PC-9 (cell line): ENCODE results near the gene SRMS.

Source experiments
- EZH2 ChIP-seq: fragments of 200-600 bp; sonication (generic); IDR thresholded peaks from 2 replicates; pipeline ENCODE4 v1.8.0; 2017; ENCODE audit warnings: antibody characterized with exemption, low read depth
- TF ChIP-seq, protein P1 (sequence below): fragments of 200-600 bp; sonication (generic); conservative IDR thresholded peaks from 2 replicates; pipeline ENCODE4 v1.6.1; 2017; ENCODE audit warnings: mixed run types, antibody characterized with exemption, mild to moderate bottlenecking, moderate library complexity

GRCh38 chr20:63567386-63568169 is 20.0 kb upstream of the SRMS start:
- TF ChIP-seq EZH2 = no peak
- TF ChIP-seq, protein P1, sequence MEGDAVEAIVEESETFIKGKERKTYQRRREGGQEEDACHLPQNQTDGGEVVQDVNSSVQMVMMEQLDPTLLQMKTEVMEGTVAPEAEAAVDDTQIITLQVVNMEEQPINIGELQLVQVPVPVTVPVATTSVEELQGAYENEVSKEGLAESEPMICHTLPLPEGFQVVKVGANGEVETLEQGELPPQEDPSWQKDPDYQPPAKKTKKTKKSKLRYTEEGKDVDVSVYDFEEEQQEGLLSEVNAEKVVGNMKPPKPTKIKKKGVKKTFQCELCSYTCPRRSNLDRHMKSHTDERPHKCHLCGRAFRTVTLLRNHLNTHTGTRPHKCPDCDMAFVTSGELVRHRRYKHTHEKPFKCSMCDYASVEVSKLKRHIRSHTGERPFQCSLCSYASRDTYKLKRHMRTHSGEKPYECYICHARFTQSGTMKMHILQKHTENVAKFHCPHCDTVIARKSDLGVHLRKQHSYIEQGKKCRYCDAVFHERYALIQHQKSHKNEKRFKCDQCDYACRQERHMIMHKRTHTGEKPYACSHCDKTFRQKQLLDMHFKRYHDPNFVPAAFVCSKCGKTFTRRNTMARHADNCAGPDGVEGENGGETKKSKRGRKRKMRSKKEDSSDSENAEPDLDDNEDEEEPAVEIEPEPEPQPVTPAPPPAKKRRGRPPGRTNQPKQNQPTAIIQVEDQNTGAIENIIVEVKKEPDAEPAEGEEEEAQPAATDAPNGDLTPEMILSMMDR = no peak
